Endothelial cell of umbilical vein (primary cell): ENCODE data around the gene NUDT21. TPM values are rescaled to one million over a fixed set of nuclear protein-coding genes. Genes with fewer than 3 reads are reported as not detected.

Experiments used
- BruUV-seq: library from RNA; stranded (reverse); fragments of 400-500 nt; replicated peaks from 2 replicates; lab custom pipeline; 2021; lab: Mats Ljungman, UMichigan
- CTCF ChIA-PET: fragments of 300-600, 350-600 bp; sonication (Branson Sonifier 250); formaldehyde crosslinking; loops from one replicate; lab custom pipeline; 2021; ENCODE audit warnings: antibody characterized with exemption, inconsistent platforms; lab: Charles Lee
- POLR2A ChIA-PET: fragments of 300-600, 350-600 bp; sonication (Branson Sonifier 250); formaldehyde crosslinking; loops from one replicate; lab custom pipeline; 2021; ENCODE audit warnings: antibody characterized with exemption, inconsistent platforms; lab: Charles Lee
- DNase-seq: peaks from one replicate; pipeline ENCODE4 v3.0.0-alpha.2; 2011; ENCODE audit warnings: low read depth, low spot score
- FAIRE-seq: peaks from 2 replicates; lab custom pipeline; 2011; peaks lifted over from hg19 to GRCh38; lab: Jason Lieb, UNC
- H2AFZ ChIP-seq: 2 replicates; pipeline ENCODE4 v1.6.0; 2012; ENCODE audit warnings: low read depth, low read length, control low read depth, inconsistent platforms
- H3K27ac ChIP-seq: 2 replicates; pipeline ENCODE4 v1.5.1; 2011; ENCODE audit warnings: low read depth, mild to moderate bottlenecking, control low read depth, low read length, moderate library complexity; ENCODE audit not compliant: insufficient read depth
- H3K27me3 ChIP-seq, 2 experiments: 2 replicates each; pipeline versions ENCODE4 v1.6.0 to v1.6.1; 2011; ENCODE audit warnings: low read length in 2 of 2, mixed read lengths in 1 of 2; ENCODE audit not compliant: control insufficient read depth in 2 of 2, insufficient read depth in 2 of 2
- H3K36me3 ChIP-seq, 2 experiments: 2 replicates in 1 of 2; 3 replicates in 1 of 2; pipeline ENCODE4 v1.5.1; 2011; ENCODE audit warnings: low read length in 2 of 2, mild to moderate bottlenecking in 1 of 2, moderate library complexity in 1 of 2; ENCODE audit not compliant: control insufficient read depth in 2 of 2, insufficient read depth in 2 of 2; ENCODE audit errors: extremely low read depth in 1 of 2
- H3K4me1 ChIP-seq: 3 replicates; pipeline ENCODE4 v1.5.1; 2011; ENCODE audit warnings: mild to moderate bottlenecking, low read length; ENCODE audit not compliant: control insufficient read depth, insufficient read depth; ENCODE audit errors: extremely low read depth
- H3K4me2 ChIP-seq: 2 replicates; pipeline ENCODE4 v1.6.1; 2011; ENCODE audit warnings: low read length, control low read depth, mixed read lengths; ENCODE audit not compliant: insufficient read depth
- H3K4me3 ChIP-seq, 3 experiments: fragments of 200-600 bp in 1 of 3; sonication (generic), shearing (Covaris generic) in 1 of 3; replicated peaks in 1 of 3; 2 replicates each; pipeline ENCODE4 v1.5.1; 2011 to 2016; ENCODE audit warnings: control low read depth in 3 of 3, low read length in 3 of 3, mild to moderate bottlenecking in 2 of 3, inconsistent platforms in 1 of 3, low read depth in 1 of 3, moderate library complexity in 1 of 3; ENCODE audit not compliant: insufficient read depth in 1 of 3
- H3K79me2 ChIP-seq: 2 replicates; pipeline ENCODE4 v1.6.0; 2012; ENCODE audit warnings: low read length, inconsistent platforms; ENCODE audit not compliant: control insufficient read depth, insufficient read depth
- H3K9ac ChIP-seq: replicated peaks from 2 replicates; pipeline ENCODE3; 2011; ENCODE audit warnings: low read length, control low read depth; ENCODE audit not compliant: insufficient read depth; ENCODE audit errors: extremely low read depth
- H3K9me1 ChIP-seq: replicated peaks from 3 replicates; pipeline ENCODE4 v1.6.0; 2011; ENCODE audit warnings: mild to moderate bottlenecking, low read length; ENCODE audit not compliant: control insufficient read depth, insufficient read depth; ENCODE audit errors: extremely low read depth
- H3K9me3 ChIP-seq: replicated peaks from 2 replicates; pipeline ENCODE4 v1.5.1; 2012; ENCODE audit warnings: low read length, inconsistent platforms; ENCODE audit not compliant: control insufficient read depth, insufficient read depth
- H4K20me1 ChIP-seq: replicated peaks from 2 replicates; pipeline ENCODE3; 2011; ENCODE audit warnings: mild to moderate bottlenecking, low read length; ENCODE audit not compliant: control insufficient read depth, insufficient read depth; ENCODE audit errors: extremely low read depth
- EZH2 ChIP-seq: IDR thresholded peaks from 2 replicates; pipeline ENCODE4 v1.6.1; 2012; ENCODE audit warnings: borderline replicate concordance, low read depth, mild to moderate bottlenecking, moderate library complexity, low read length, inconsistent platforms; ENCODE audit not compliant: severe bottlenecking
- FOS ChIP-seq: IDR thresholded peaks from 2 replicates; pipeline ENCODE4 v1.6.1; 2011; ENCODE audit warnings: mild to moderate bottlenecking, low read length, moderate library complexity, borderline replicate concordance; ENCODE audit not compliant: insufficient read depth
- GATA2 ChIP-seq: IDR thresholded peaks from 2 replicates; pipeline ENCODE4 v1.7.0; 2011; ENCODE audit warnings: low read depth, mild to moderate bottlenecking, moderate library complexity, mixed read lengths, low read length; ENCODE audit not compliant: insufficient read length, insufficient read depth
- JUN ChIP-seq: IDR thresholded peaks from 2 replicates; pipeline ENCODE4 v1.6.1; 2011; ENCODE audit warnings: borderline replicate concordance, low read depth; ENCODE audit not compliant: insufficient read length, insufficient read depth
- MAX ChIP-seq: IDR thresholded peaks from 2 replicates; pipeline ENCODE4 v1.6.1; 2011; ENCODE audit not compliant: insufficient read depth, insufficient read length
- MYC ChIP-seq: IDR thresholded peaks from one replicate; pipeline ENCODE4 v1.6.1; 2011; ENCODE audit warnings: mild to moderate bottlenecking, low read depth, low read length
- POLR2AphosphoS5 ChIP-seq: IDR thresholded peaks from 2 replicates; pipeline ENCODE4 v1.6.1; 2012; ENCODE audit warnings: low read depth, mild to moderate bottlenecking, control low read depth, low read length, moderate library complexity; ENCODE audit not compliant: insufficient read depth
- dilution Hi-C: fragments of 300-500 bp; cut with MboI; formaldehyde crosslinking; loops from one replicate; pipeline ENCODE4 v1.15.0; 2019; ENCODE audit warnings: low sequenced_read_pairs; ENCODE audit not compliant: extremely low pct_ligation_motif_present
- intact Hi-C: fragments of 100-400 bp; cut with micrococcal nuclease; formaldehyde crosslinking; loops from one replicate; pipeline ENCODE4 v1.10.0; 2022
- polyA plus RNA-seq, 4 experiments: library from polyadenylated mRNA; depleted of rRNA in 3 of 4; stranded (reverse) in 3 of 4; unstranded in 1 of 4; fragments of >200 nt; gene quantifications; 2 replicates each; pipeline versions ENCODE4 v1.2.1 to v1.2.3, GENCODE V29; 2011 to 2012; ENCODE audit warnings: missing spikeins in 1 of 4
- total RNA-seq: library from RNA; stranded (reverse); gene quantifications from 2 replicates; pipeline ENCODE4 v1.2.3, GENCODE V29; 2021

Gene NUDT21
- total and polyA plus RNA-seq, 2 donors (not counting 3 experiments of a cell fraction or from before 2014, with no cell fraction given) = 56.4 to 158 TPM

GRCh38 chr16:56482683-56483236, 31.6 kb upstream of the NUDT21 start:
- H3K4me2 ChIP-seq = no peak overlapping the region
- DNase-seq = no peak
- H3K27ac ChIP-seq = no peak overlapping the region
- TF ChIP-seq MYC (no peak), MAX (no peak), POLR2AphosphoS5 (no peak), JUN (no peak), FOS (no peak), GATA2 (no peak)
- H2AFZ ChIP-seq = no peak overlapping the region
- H3K9me3 ChIP-seq = no peaks in the 10 kb centered on the region
- CTCF ChIA-PET = interaction anchor here (1.0 to 1.6 kb wide), 2 partner anchors 219 to 233 kb away, joined by 3 read pairs; no protein-coding TSS in a partner anchor
- no peaks in the 10 kb centered on the region for H3K27me3 ChIP-seq
- H3K9me1 ChIP-seq = no peaks in the 10 kb centered on the region
- H3K4me3 ChIP-seq = no peak overlapping the region
- H3K79me2 ChIP-seq = no peaks in the 10 kb centered on the region
- no peaks in the 10 kb centered on the region for H3K4me1 ChIP-seq
- no peak overlapping the region for H3K9ac ChIP-seq
- no TSS peak for BruUV-seq
- H3K36me3 ChIP-seq = peaks cover 2 to 6% of the 10 kb centered on the region in 2 experiments
- intact Hi-C loops (no loop called here), dilution Hi-C loops (no loop called here)
- FAIRE-seq = no peak
- POLR2A ChIA-PET = no interaction called here
- H4K20me1 ChIP-seq = no peaks in the 10 kb centered on the region

- H3K36me3 ChIP-seq = peaks cover 2 to 6% of the 10 kb centered on the region in 2 experiments
- no peaks in the 10 kb centered on the region for H3K9me3 ChIP-seq
- no peaks in the 10 kb centered on the region for H4K20me1 ChIP-seq
- H3K4me3 ChIP-seq = no peak overlapping the region
- dilution Hi-C loops = no loop called here
- no peak overlapping the region for H3K9ac ChIP-seq
- H3K27me3 ChIP-seq = no peaks in the 10 kb centered on the region
- no TSS peak for BruUV-seq
- peaks cover 6% of the 10 kb centered on the region for H3K4me1 ChIP-seq
- H3K9me1 ChIP-seq = no peaks in the 10 kb centered on the region
- DNase-seq = no peak
- ChIA-PET POLR2A (no interaction called here), CTCF (interaction anchor here (1.6 kb wide), 1 partner anchor 234 kb away, joined by 3 read pairs; no protein-coding TSS in a partner anchor)
- intact Hi-C loops = no loop called here
- H3K79me2 ChIP-seq = no peaks in the 10 kb centered on the region
- TF ChIP-seq EZH2 (no peak), GATA2 (no peak)
- no peak overlapping the region for H3K4me2 ChIP-seq
- H2AFZ ChIP-seq = no peak overlapping the region
- no peak for FAIRE-seq
- H3K27ac ChIP-seq = no peak overlapping the region
Observed at GRCh38 chr16:56481468-56482122, 30.5 kb upstream of the NUDT21 start.
